ENCODE results near the gene DSCAM.

The DSCAM gene

DNA sequence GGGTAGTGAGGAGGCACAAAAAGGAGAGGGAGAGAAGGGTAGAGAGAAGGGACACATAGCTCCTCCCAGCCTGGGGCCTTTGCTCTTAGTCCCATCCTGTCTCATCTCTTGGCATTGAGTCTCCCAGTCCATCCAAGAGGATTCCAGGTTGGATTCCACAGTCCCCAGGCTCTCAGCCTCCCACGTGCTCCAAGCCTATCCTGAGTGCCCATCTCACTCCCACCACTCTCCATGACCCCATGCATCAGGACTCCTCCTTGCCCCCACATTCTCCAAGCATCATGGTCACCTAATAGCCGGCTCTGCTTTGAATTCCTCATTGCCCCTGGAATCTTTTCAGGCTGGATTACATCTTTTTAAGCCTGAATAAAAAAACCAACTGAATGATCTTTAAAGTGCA, 87.9 kb downstream of the DSCAM start:
- no peak for DNase-seq (ENCODE audit: extremely low read depth, low read depth)
- TF ChIP-seq, protein P1, sequence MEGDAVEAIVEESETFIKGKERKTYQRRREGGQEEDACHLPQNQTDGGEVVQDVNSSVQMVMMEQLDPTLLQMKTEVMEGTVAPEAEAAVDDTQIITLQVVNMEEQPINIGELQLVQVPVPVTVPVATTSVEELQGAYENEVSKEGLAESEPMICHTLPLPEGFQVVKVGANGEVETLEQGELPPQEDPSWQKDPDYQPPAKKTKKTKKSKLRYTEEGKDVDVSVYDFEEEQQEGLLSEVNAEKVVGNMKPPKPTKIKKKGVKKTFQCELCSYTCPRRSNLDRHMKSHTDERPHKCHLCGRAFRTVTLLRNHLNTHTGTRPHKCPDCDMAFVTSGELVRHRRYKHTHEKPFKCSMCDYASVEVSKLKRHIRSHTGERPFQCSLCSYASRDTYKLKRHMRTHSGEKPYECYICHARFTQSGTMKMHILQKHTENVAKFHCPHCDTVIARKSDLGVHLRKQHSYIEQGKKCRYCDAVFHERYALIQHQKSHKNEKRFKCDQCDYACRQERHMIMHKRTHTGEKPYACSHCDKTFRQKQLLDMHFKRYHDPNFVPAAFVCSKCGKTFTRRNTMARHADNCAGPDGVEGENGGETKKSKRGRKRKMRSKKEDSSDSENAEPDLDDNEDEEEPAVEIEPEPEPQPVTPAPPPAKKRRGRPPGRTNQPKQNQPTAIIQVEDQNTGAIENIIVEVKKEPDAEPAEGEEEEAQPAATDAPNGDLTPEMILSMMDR (IDR thresholded peaks at IDR 0.05; ENCODE audit: low read depth, low read length, missing control alignments): no peak
- no peak overlapping the region for H3K4me3 ChIP-seq (replicated peaks; ENCODE audit: low read depth, low read length)

- no peak for DNase-seq (ENCODE audit: extremely low read depth, low read depth)
- H3K4me3 ChIP-seq (replicated peaks; ENCODE audit: low read depth, low read length): no peak overlapping the region
- TF ChIP-seq, protein P1 (IDR thresholded peaks at IDR 0.05; ENCODE audit: low read depth, low read length, missing control alignments): no peak
Measured at GRCh38 chr21:40757366-40757765, 89.6 kb downstream of the DSCAM start.

DNA sequence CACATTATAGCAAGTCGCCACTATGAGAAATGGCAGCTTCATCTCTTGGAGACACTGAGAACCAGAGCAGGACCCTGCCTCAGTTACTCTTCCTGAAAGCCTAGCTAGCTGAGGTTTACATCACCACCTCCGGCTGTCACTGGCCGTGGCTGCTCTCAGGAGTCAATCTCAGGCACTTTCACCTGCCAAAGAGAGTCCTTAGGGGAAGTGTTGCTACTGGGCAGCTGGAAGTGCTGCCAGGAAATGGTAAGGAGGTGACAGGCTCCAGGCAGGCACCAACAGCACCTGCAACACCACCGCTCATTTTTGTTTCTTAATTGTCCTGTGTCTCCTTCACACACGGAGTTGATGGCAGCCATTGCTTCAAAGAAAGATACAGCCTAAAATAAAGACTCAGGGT, 92.5 kb downstream of the DSCAM start:
- TF ChIP-seq, protein P1 (IDR thresholded peaks at IDR 0.05; ENCODE audit: low read depth, low read length, missing control alignments): no peak
- DNase-seq (ENCODE audit: extremely low read depth, low read depth): no peak
- H3K4me3 ChIP-seq (replicated peaks; ENCODE audit: low read depth, low read length): no peak overlapping the region

DNA sequence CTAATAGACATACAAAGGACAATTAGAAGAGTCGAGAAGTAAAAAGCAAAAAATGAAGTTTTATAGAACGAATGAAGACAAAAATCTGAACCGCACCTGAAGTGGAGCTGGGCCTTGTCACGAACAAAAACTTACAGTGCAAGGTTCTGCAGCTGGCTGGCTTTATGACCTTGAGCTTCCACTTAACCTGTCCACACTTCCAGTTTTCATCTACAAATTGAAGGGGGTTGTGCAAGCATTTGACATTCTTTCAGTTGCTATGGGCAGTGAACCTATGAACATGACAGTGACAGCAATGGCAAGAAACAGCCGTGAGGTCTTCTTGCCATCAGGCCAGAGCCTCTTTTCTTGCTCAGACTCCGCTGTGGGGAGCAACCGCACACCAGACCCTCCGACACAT, 93.2 kb downstream of the DSCAM start:
- TF ChIP-seq, protein P1 (IDR thresholded peaks at IDR 0.05; ENCODE audit: low read depth, low read length, missing control alignments): no peak
- no peak overlapping the region for H3K4me3 ChIP-seq (replicated peaks; ENCODE audit: low read depth, low read length)
- DNase-seq (ENCODE audit: extremely low read depth, low read depth): no peak

- DNase-seq (ENCODE audit: extremely low read depth, low read depth): no peak
- no peak overlapping the region for H3K4me3 ChIP-seq (replicated peaks; ENCODE audit: low read depth, low read length)
- TF ChIP-seq, protein P1 (IDR thresholded peaks at IDR 0.05; ENCODE audit: low read depth, low read length, missing control alignments): no peak
Measured at GRCh38 chr21:40752125-40752524, 94.8 kb downstream of the DSCAM start.

DNA sequence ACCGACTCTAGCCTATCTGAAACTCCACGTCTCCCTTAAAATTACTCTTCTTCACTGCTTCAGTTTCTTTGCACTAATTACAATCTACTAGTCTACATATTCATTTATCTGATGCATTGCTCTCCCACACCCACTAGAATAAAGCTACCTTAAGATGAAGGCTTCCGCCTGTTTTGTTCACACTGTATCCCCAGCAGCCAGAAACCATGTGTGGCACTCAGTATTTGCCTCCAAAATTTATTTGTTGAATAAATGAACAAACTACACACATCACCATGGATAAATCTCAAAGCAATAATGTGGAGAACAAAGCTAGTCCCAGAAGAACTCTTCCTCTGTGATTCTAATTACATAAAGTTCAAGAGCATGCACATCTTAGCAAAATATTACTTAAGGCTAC, 95.7 kb downstream of the DSCAM start:
- TF ChIP-seq, protein P1 (IDR thresholded peaks at IDR 0.05; ENCODE audit: low read depth, low read length, missing control alignments): no peak
- no peak overlapping the region for H3K4me3 ChIP-seq (replicated peaks; ENCODE audit: low read depth, low read length)
- DNase-seq (ENCODE audit: extremely low read depth, low read depth): no peak

DNA sequence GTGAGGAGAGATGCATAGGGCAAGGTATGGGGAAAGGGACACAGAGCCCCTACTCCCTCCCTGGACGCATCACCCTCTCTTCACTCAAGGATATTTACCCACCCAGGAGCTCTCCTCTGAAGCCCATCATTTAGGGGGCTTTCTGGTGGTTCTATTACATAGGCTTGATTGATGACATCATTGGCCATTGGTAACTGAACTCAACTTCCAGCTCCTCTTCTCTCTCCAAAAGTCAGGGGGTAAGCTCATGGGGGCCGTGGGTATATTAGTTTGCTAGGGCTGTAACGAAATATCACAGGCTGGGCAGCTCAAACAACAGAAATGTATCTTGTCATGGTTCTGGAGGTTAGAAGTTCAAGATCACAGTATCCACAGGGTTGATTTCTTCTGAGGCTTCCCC, 110.8 kb downstream of the DSCAM start:
- DNase-seq (ENCODE audit: extremely low read depth, low read depth): no peak
- no peak overlapping the region for H3K4me3 ChIP-seq (replicated peaks; ENCODE audit: low read depth, low read length)
- TF ChIP-seq, protein P1 (IDR thresholded peaks at IDR 0.05; ENCODE audit: low read depth, low read length, missing control alignments): no peak
